Left lung (tissue), 10 donors: ENCODE data around the gene CAMSAP1. TPM values are rescaled to one million over a fixed set of nuclear protein-coding genes. Genes with fewer than 3 reads are reported as not detected.

Experiments
- ATAC-seq: fragments of 200-7000 bp; cut with Tn5 transposase; one replicate; pipeline ENCODE4 v1.9.1; 2020; ENCODE audit warnings: moderate library complexity
- DNase-seq, 4 donors: peaks; one replicate each; pipeline ENCODE4 v3.0.0-alpha.2; 2013 to 2020
- H3K27ac ChIP-seq, 2 donors: fragments of 200-600 bp; sonication (generic) in 1 of 2; one replicate each; pipeline versions ENCODE4 v1.5.0 to v1.8.0; 2020 to 2021
- H3K27me3 ChIP-seq, 2 donors: fragments of 200-600 bp; sonication (generic) in 1 of 2; one replicate each; pipeline versions ENCODE4 v1.5.0 to v1.8.0; 2020 to 2021
- H3K36me3 ChIP-seq, 2 donors: fragments of 200-600 bp; sonication (generic) in 1 of 2; one replicate each; pipeline versions ENCODE4 v1.5.0 to v1.8.0; 2020 to 2021
- H3K4me1 ChIP-seq, 2 donors: fragments of 200-600 bp; one replicate each; pipeline ENCODE4 v1.8.0; 2021
- H3K4me3 ChIP-seq, 2 donors: fragments of 200-600 bp; sonication (generic) in 1 of 2; one replicate each; pipeline versions ENCODE4 v1.5.0 to v1.8.0; 2020 to 2021; ENCODE audit warnings: mild to moderate bottlenecking in 1 of 2
- H3K9me3 ChIP-seq, 2 donors: fragments of 200-600 bp; sonication (generic) in 1 of 2; one replicate each; pipeline versions ENCODE4 v1.5.0 to v1.8.0; 2020 to 2021
- intact Hi-C, 2 donors: fragments of 100-400 bp; cut with DNase I; formaldehyde crosslinking; loops; one replicate each; pipeline versions ENCODE4 v1.11.2 to v1.14.2; 2022
- polyA plus RNA-seq, 6 donors: library from polyadenylated mRNA; unstranded; fragments of 120-200 nt; gene quantifications; one replicate each; pipeline ENCODE4 v1.2.1, GENCODE V29; 2013; ENCODE audit not compliant: insufficient read length in 6 of 6
- total RNA-seq, 2 donors: library from RNA; stranded (reverse); fragmentation: NEBNext Ultra II Directional; extraction: Animal tissue kit (Norgen Biotek cat#: 25700); gene quantifications; one replicate each; pipeline ENCODE4 v1.2.1, GENCODE V29; 2021
- TF ChIP-seq, protein P1 (sequence below), 2 donors: fragments of 200-600 bp; sonication (generic) in 1 of 2; IDR thresholded peaks; one replicate each; pipeline versions ENCODE4 v1.5.0 to v1.8.0; 2021; ENCODE audit warnings: antibody characterized with exemption in 2 of 2
- donor health status: DM: no; HTN: yes; CAD: no.
- donor health status: DM: no; HTN: no; CAD: no.

Gene CAMSAP1
- total and polyA plus RNA-seq, 8 donors: 20.4 to 27.0 (median 24.0) TPM

- no peaks in the 10 kb centered on the region for H3K4me1 ChIP-seq
- TF ChIP-seq, protein P1, sequence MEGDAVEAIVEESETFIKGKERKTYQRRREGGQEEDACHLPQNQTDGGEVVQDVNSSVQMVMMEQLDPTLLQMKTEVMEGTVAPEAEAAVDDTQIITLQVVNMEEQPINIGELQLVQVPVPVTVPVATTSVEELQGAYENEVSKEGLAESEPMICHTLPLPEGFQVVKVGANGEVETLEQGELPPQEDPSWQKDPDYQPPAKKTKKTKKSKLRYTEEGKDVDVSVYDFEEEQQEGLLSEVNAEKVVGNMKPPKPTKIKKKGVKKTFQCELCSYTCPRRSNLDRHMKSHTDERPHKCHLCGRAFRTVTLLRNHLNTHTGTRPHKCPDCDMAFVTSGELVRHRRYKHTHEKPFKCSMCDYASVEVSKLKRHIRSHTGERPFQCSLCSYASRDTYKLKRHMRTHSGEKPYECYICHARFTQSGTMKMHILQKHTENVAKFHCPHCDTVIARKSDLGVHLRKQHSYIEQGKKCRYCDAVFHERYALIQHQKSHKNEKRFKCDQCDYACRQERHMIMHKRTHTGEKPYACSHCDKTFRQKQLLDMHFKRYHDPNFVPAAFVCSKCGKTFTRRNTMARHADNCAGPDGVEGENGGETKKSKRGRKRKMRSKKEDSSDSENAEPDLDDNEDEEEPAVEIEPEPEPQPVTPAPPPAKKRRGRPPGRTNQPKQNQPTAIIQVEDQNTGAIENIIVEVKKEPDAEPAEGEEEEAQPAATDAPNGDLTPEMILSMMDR (IDR thresholded peaks at IDR 0.05): no peak
- H3K36me3 ChIP-seq: peaks cover 0 to 54% of the 10 kb centered on the region in 2 donors
- no peaks in the 10 kb centered on the region for H3K27me3 ChIP-seq
- ATAC-seq: no peak
- peaks cover 0 to 8% of the 10 kb centered on the region in 2 donors for H3K9me3 ChIP-seq
- intact Hi-C loops: no loop called here
- DNase-seq: no peak
- no peak overlapping the region for H3K4me3 ChIP-seq
- no peak overlapping the region for H3K27ac ChIP-seq
Observed at GRCh38 chr9:135825435-135826187, 81.7 kb downstream of the CAMSAP1 start.

- Histone ChIP-seq H3K36me3 (peaks cover 0 to 79% of the 10 kb centered on the region in 2 donors), H3K4me1 (no peaks in the 10 kb centered on the region), H3K9me3 (no peaks in the 10 kb centered on the region), H3K27me3 (no peaks in the 10 kb centered on the region), H3K4me3 (no peak overlapping the region), H3K27ac (no peak overlapping the region)
- ATAC-seq (no peak), DNase-seq (no peak)
- intact Hi-C loops: no loop called here
- TF ChIP-seq, protein P1 (IDR thresholded peaks at IDR 0.05): no peak
Observed at GRCh38 chr9:135823036-135823435, 84.3 kb downstream of the CAMSAP1 start.

DNA sequence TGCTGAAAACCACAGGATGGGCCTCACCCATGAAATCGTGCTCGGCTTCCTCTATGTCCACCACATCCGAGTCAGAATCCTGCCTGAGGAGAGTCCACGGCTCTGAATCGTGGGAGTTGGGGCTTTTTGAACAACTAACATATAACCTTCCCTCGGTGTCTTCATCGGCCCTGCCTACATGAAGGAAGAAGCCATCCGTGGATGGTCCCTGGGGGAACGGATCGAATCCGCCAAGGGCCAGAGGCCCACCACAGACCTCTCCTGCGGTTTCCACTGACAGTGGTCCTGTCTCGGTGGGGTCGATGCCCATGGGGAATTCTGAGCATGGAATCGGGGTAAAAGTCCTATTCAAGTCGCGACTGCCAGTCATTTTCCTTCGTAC lies 85.0 kb downstream of the CAMSAP1 start:
- no peak overlapping the region for H3K4me3 ChIP-seq
- H3K9me3 ChIP-seq: no peaks in the 10 kb centered on the region
- H3K36me3 ChIP-seq: peaks cover 0 to 85% of the 10 kb centered on the region in 2 donors
- DNase-seq: no peak
- H3K27me3 ChIP-seq: no peaks in the 10 kb centered on the region
- H3K4me1 ChIP-seq: no peaks in the 10 kb centered on the region
- no peak for ATAC-seq
- no peak overlapping the region for H3K27ac ChIP-seq
- TF ChIP-seq, protein P1 (IDR thresholded peaks at IDR 0.05): no peak
- intact Hi-C loops: no loop called here

GRCh38 chr9:135821733-135822373 lies 85.5 kb downstream of the CAMSAP1 start:
- TF ChIP-seq, protein P1 (IDR thresholded peaks at IDR 0.05): no peak
- intact Hi-C loops: no loop called here
- ATAC-seq: no peak
- Histone ChIP-seq H3K36me3 (peaks cover 0 to 87% of the 10 kb centered on the region in 2 donors), H3K27ac (no peak overlapping the region), H3K4me1 (no peaks in the 10 kb centered on the region), H3K4me3 (no peak overlapping the region), H3K27me3 (no peaks in the 10 kb centered on the region), H3K9me3 (no peaks in the 10 kb centered on the region)
- DNase-seq: no peak

DNA sequence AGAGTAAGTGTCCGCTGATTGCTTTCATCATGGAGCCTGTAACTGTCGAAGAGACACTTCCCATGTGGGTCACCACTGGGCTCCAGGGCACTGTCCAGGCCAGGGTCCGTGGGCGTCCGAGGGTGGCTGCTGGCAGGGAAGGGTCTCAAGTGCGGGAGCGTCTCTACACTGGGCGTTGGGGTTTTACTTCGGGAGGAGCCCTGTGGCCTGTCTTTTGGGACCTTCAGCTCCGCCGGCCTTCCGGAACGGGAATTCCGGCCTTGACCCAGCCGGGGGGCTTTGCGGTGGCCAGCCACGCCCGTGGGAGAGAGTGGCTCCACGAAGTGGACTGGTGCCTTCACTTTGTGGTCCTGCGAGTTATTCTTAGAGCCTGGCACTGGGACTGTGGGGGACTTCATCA lies 86.2 kb downstream of the CAMSAP1 start:
- DNase-seq: no peak
- Histone ChIP-seq H3K27me3 (no peaks in the 10 kb centered on the region), H3K27ac (no peak overlapping the region), H3K4me3 (no peak overlapping the region), H3K36me3 (peaks cover 0 to 93% of the 10 kb centered on the region in 2 donors), H3K4me1 (no peaks in the 10 kb centered on the region), H3K9me3 (no peaks in the 10 kb centered on the region)
- TF ChIP-seq, protein P1 (IDR thresholded peaks at IDR 0.05): no peak
- ATAC-seq: no peak
- intact Hi-C loops: no loop called here
